ENCODE measurements around the gene LDLRAD4. TPM values are rescaled to one million over a fixed set of nuclear protein-coding genes. Genes with fewer than 3 reads are reported as not detected.

LDLRAD4 gene
- total RNA-seq, 3 donors from 2014 or later: 17.5 to 20.4 (median 18.3) TPM

DNA sequence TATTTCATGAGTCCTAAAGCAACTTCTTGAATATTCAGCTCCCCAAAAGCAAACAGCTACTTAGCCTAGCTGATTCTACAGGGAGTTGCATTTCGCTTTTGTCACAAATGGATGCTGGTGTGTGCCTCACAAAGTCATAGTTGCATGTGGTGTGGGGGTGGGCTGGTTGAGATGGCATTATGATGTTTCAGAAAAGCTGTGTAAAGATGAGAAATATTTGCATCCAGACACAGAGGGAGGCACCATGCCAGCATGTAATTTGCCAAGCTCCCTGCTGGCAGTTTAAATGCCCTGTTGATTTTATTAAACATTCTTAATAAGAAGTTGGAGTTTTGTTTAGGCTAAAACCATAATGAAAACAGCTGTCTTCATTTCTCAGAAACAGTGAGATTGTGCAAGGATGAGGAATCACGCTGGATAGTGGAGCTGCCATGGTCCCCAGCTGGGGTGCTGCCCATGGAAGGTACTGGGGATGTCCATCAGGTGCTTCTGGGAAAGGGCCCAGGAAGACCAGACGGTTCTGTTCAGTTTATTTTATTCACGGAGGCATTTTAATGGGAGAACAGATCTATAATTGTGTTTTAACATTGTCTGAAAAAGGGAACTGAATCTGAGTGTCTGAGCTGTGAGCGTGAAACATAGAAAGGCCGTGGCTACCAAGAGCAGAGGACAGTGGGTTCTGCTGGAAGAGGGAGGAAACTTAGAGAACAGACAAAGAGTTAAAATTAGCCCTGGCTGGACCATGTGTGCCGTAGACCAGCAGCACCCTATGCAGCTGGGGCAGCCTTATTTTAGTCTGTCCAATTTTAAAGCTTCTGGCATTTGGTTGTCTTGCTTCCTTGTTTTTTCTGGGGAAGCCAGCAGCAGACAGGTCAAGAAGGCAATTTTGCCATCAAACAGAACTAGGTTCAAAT lies 330.7 kb downstream of the LDLRAD4 start:
- Mint-ChIP-seq H3K4me1 (ENCODE audit: low read depth) (peaks cover 4% of the 10 kb centered on the region), H3K36me3 (ENCODE audit: insufficient read depth) (peaks cover 10% of the 10 kb centered on the region), H3K4me3 (no peak overlapping the region), H3K9me3 (no peaks in the 10 kb centered on the region), H3K27me3 (ENCODE audit: low read depth) (no peaks in the 10 kb centered on the region)
- DNase-seq: no peak
- ATAC-seq: no peak

DNA sequence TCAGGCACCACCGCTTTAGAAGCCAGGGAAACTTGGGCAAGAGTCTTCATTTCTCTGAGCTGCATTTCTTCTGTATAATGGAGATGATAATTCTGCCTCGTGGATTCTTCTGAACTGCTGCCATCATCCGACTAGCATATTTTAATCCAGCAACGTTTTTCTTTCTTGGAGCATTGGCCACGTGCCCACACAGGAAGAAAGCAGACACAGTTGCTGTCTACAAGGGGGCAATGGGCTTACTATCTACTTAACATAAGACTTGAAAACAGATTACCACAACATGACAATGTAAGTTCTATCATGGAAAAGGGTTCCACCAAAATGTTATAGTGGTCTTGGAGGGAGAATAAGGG lies 331.3 kb downstream of the LDLRAD4 start:
- Mint-ChIP-seq H3K4me1 (ENCODE audit: low read depth) (peaks cover 4% of the 10 kb centered on the region), H3K9me3 (no peaks in the 10 kb centered on the region), H3K27me3 (ENCODE audit: low read depth) (no peaks in the 10 kb centered on the region), H3K4me3 (no peak overlapping the region), H3K36me3 (ENCODE audit: insufficient read depth) (peaks cover 10% of the 10 kb centered on the region)
- no peak for ATAC-seq
- DNase-seq: no peak

GRCh38 chr18:13550418-13551304 lies 332.1 kb downstream of the LDLRAD4 start:
- ATAC-seq (no peak), DNase-seq (no peak)
- H3K4me1 Mint-ChIP-seq (ENCODE audit: low read depth): peaks cover 7% of the 10 kb centered on the region
- H3K27me3 Mint-ChIP-seq (ENCODE audit: low read depth): no peaks in the 10 kb centered on the region
- no peaks in the 10 kb centered on the region for H3K9me3 Mint-ChIP-seq
- no peak overlapping the region for H3K4me3 Mint-ChIP-seq
- H3K36me3 Mint-ChIP-seq (ENCODE audit: insufficient read depth): peaks cover 10% of the 10 kb centered on the region

DNA sequence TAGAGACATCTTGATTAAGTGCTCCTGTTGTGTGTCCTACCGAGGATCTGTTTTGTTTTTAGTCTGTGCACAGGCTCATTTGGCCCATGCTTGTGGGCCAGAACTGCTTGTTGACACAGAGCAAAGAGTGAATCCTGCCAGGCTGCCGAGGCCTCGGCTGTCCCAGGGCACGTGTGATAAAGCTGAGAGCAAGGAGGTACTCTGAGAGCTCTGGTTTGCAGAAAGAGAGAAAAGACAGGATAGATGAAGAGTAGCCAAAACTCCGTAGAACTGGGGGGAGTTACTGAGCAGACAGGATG lies 332.7 kb downstream of the LDLRAD4 start:
- ATAC-seq (no peak), DNase-seq (no peak)
- H3K27me3 Mint-ChIP-seq (ENCODE audit: low read depth): no peaks in the 10 kb centered on the region
- H3K9me3 Mint-ChIP-seq: no peaks in the 10 kb centered on the region
- H3K4me3 Mint-ChIP-seq: no peak overlapping the region
- peaks cover 10% of the 10 kb centered on the region for H3K36me3 Mint-ChIP-seq (ENCODE audit: insufficient read depth)
- H3K4me1 Mint-ChIP-seq (ENCODE audit: low read depth): peaks cover 9% of the 10 kb centered on the region

GRCh38 chr18:13551841-13552733 lies 333.5 kb downstream of the LDLRAD4 start:
- DNase-seq (no peak), ATAC-seq (no peak)
- Mint-ChIP-seq H3K4me1 (ENCODE audit: low read depth) (peaks cover 9% of the 10 kb centered on the region), H3K27me3 (ENCODE audit: low read depth) (no peaks in the 10 kb centered on the region), H3K4me3 (no peak overlapping the region), H3K36me3 (ENCODE audit: insufficient read depth) (peaks cover 10% of the 10 kb centered on the region), H3K9me3 (no peaks in the 10 kb centered on the region)

DNA sequence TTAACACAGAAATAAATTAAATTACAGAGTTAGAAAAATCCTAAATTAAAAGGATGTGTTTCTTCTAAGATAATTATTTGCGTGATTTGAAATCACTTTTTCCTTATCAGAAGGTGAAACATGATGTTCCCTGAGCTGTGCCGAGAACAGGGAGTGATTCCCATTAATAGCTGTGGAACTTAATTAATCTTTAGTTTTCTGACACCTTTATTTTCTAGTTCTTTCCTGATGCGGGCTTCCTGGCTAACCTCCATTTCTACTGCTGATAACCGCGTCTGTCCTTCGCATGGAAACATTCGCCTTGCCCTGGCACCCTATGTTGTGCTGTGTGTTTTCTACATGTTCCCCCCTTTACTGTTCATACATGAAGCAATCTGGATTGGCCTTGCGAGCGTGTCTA lies 334.9 kb downstream of the LDLRAD4 start:
- Mint-ChIP-seq H3K4me3 (no peak overlapping the region), H3K9me3 (no peaks in the 10 kb centered on the region), H3K36me3 (ENCODE audit: insufficient read depth) (peaks cover 6% of the 10 kb centered on the region), H3K27me3 (ENCODE audit: low read depth) (no peaks in the 10 kb centered on the region), H3K4me1 (ENCODE audit: low read depth) (peaks cover 13% of the 10 kb centered on the region)
- ATAC-seq (no peak), DNase-seq (no peak)

- Mint-ChIP-seq H3K4me3 (no peak overlapping the region), H3K27me3 (ENCODE audit: low read depth) (no peaks in the 10 kb centered on the region), H3K36me3 (ENCODE audit: insufficient read depth) (peaks cover 4% of the 10 kb centered on the region), H3K4me1 (ENCODE audit: low read depth) (peaks cover 10% of the 10 kb centered on the region), H3K9me3 (no peaks in the 10 kb centered on the region)
- ATAC-seq (peak; percentile 39 to 47), DNase-seq (no peak)
Measured at GRCh38 chr18:13555192-13555591, 336.6 kb downstream of the LDLRAD4 start.

GRCh38 chr18:13555865-13556264 lies 337.3 kb downstream of the LDLRAD4 start:
- DNase-seq (no peak), ATAC-seq (no peak)
- H3K4me3 Mint-ChIP-seq: no peak overlapping the region
- H3K27me3 Mint-ChIP-seq (ENCODE audit: low read depth): no peaks in the 10 kb centered on the region
- peaks cover 11% of the 10 kb centered on the region for H3K4me1 Mint-ChIP-seq (ENCODE audit: low read depth)
- H3K36me3 Mint-ChIP-seq (ENCODE audit: insufficient read depth): peaks cover 4% of the 10 kb centered on the region
- H3K9me3 Mint-ChIP-seq: no peaks in the 10 kb centered on the region

GRCh38 chr18:13556502-13556901 lies 337.9 kb downstream of the LDLRAD4 start:
- H3K4me1 Mint-ChIP-seq (ENCODE audit: low read depth): peaks cover 17% of the 10 kb centered on the region
- no peak overlapping the region for H3K4me3 Mint-ChIP-seq
- H3K36me3 Mint-ChIP-seq (ENCODE audit: insufficient read depth): peaks cover 4% of the 10 kb centered on the region
- DNase-seq: no peak
- no peaks in the 10 kb centered on the region for H3K9me3 Mint-ChIP-seq
- no peaks in the 10 kb centered on the region for H3K27me3 Mint-ChIP-seq (ENCODE audit: low read depth)
- no peak for ATAC-seq

- Mint-ChIP-seq H3K36me3 (ENCODE audit: insufficient read depth) (no peaks in the 10 kb centered on the region), H3K27me3 (ENCODE audit: low read depth) (no peaks in the 10 kb centered on the region), H3K9me3 (no peaks in the 10 kb centered on the region), H3K4me3 (no peak overlapping the region), H3K4me1 (ENCODE audit: low read depth) (peaks cover 32% of the 10 kb centered on the region)
- peak; percentile 39 to 40 for ATAC-seq
- DNase-seq: no peak
Measured at GRCh38 chr18:13558124-13558523, 339.6 kb downstream of the LDLRAD4 start.

DNA sequence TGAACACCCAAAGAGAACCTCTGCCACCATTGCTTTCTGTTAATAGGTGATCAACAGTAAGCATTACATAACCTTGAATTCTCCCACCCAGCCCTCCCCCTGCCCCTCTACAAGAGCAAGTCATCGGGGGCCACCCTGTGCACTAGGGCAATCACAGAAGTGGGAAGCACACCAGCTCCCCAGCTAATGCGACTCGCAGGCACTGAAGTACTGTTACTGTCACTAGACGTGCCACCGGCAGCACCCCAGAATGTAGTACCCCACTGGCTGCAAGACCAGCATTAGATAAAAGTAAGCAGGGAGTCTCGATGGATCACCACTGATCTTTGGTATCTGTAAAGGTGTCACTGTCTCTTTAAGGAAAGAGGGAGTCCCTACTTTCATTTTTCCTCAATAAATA lies 340.2 kb downstream of the LDLRAD4 start:
- Mint-ChIP-seq H3K4me1 (ENCODE audit: low read depth) (peaks cover 36% of the 10 kb centered on the region), H3K9me3 (no peaks in the 10 kb centered on the region), H3K4me3 (no peak overlapping the region), H3K27me3 (ENCODE audit: low read depth) (no peaks in the 10 kb centered on the region), H3K36me3 (ENCODE audit: insufficient read depth) (no peaks in the 10 kb centered on the region)
- no peak for DNase-seq
- ATAC-seq: no peak

GRCh38 chr18:13559754-13560153 lies 341.2 kb downstream of the LDLRAD4 start:
- no peak overlapping the region for H3K4me3 Mint-ChIP-seq

DNA sequence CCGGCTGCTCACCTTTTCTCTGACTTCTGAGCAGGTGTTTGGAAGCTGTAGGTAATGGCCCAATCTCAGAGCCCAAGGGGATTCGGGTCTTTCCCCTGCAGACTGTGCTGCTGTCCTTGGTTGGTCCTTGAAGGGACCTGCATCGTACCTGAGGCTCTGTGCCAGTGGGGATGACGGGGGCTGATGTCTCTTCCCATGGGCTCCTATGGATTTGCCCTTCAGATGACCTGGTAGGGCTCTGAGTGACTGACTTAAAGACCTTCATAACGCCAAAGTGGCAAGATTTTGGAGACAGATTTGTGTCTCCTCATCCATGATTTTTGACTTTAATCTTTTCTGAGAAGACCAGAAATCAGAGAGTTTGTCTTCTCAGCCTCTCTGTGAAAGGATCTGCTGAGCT lies 341.7 kb downstream of the LDLRAD4 start:
- DNase-seq (no peak), ATAC-seq (no peak)
- Mint-ChIP-seq H3K27me3 (ENCODE audit: low read depth) (no peaks in the 10 kb centered on the region), H3K36me3 (ENCODE audit: insufficient read depth) (peaks cover 2% of the 10 kb centered on the region), H3K4me1 (ENCODE audit: low read depth) (peaks cover 43% of the 10 kb centered on the region), H3K9me3 (no peaks in the 10 kb centered on the region), H3K4me3 (no peak overlapping the region)

More at GRCh38 chr18:13559754-13560153, 341.2 kb downstream of the LDLRAD4 start:
- Mint-ChIP-seq H3K9me3 (no peaks in the 10 kb centered on the region), H3K27me3 (ENCODE audit: low read depth) (no peaks in the 10 kb centered on the region), H3K4me1 (ENCODE audit: low read depth) (peaks cover 42% of the 10 kb centered on the region), H3K36me3 (ENCODE audit: insufficient read depth) (peaks cover under 1% of the 10 kb centered on the region)
- DNase-seq (no peak), ATAC-seq (no peak)

- H3K36me3 Mint-ChIP-seq (ENCODE audit: insufficient read depth): peaks cover 6% of the 10 kb centered on the region
- no peaks in the 10 kb centered on the region for H3K27me3 Mint-ChIP-seq (ENCODE audit: low read depth)
- peak; percentile 73 for DNase-seq
- H3K4me3 Mint-ChIP-seq: peak overlapping the region; percentile 67
- H3K4me1 Mint-ChIP-seq (ENCODE audit: low read depth): peaks cover 58% of the 10 kb centered on the region
- ATAC-seq: peak; percentile 92 to 93
- no peaks in the 10 kb centered on the region for H3K9me3 Mint-ChIP-seq
Measured at GRCh38 chr18:13562494-13563029, 344.0 kb downstream of the LDLRAD4 start.
